ENCODE measurements around the gene CHGA. TPM values are rescaled to one million over a fixed set of nuclear protein-coding genes. Genes with fewer than 3 reads are reported as not detected.

The CHGA gene
- total and polyA plus RNA-seq, 2 donors (not counting 1 experiment from before 2014, with no cell fraction given) = not detected

Other genes starting within 250 kb of the CHGA start
- 17.6 and 23.7 TPM in 2 replicates for gene LGMN, start 174.5 kb upstream of the CHGA start, total RNA-seq
- gene LGMN, start 174.5 kb upstream of the CHGA start, polyA plus RNA-seq = 19.1 and 21.1 TPM in 2 replicates
- gene GOLGA5, start 128.8 kb upstream of the CHGA start, total RNA-seq = 21.2 and 23.1 TPM in 2 replicates
- gene GOLGA5, start 128.8 kb upstream of the CHGA start, polyA plus RNA-seq = 12.9 and 13.3 TPM in 2 replicates
- 42.1 and 46.9 TPM in 2 replicates for gene ITPK1, start 192.8 kb downstream of the CHGA start, total RNA-seq
- gene ITPK1, start 192.8 kb downstream of the CHGA start, polyA plus RNA-seq = 34.6 and 46.0 TPM in 2 replicates

Measured in B cell (primary cell).